OCI-LY7 (cell line): Measurements from ENCODE around the gene TBX21.

Experiments used
- EZH2phosphoT487 ChIP-seq: fragments of 200-600 bp; sonication (generic); IDR thresholded peaks from 2 replicates; pipeline ENCODE4 v1.6.1; 2018; ENCODE audit warnings: low read depth, borderline replicate concordance, mild to moderate bottlenecking, mixed run types, antibody characterized with exemption, low read length, moderate library complexity, mixed read lengths
- TF ChIP-seq, protein P1 (sequence below): fragments of 200-600 bp; sonication (generic); conservative IDR thresholded peaks from 2 replicates; pipeline ENCODE4 v1.5.1; 2014; ENCODE audit warnings: mild to moderate bottlenecking, antibody characterized with exemption, low read length, moderate library complexity, mixed read lengths

DNA sequence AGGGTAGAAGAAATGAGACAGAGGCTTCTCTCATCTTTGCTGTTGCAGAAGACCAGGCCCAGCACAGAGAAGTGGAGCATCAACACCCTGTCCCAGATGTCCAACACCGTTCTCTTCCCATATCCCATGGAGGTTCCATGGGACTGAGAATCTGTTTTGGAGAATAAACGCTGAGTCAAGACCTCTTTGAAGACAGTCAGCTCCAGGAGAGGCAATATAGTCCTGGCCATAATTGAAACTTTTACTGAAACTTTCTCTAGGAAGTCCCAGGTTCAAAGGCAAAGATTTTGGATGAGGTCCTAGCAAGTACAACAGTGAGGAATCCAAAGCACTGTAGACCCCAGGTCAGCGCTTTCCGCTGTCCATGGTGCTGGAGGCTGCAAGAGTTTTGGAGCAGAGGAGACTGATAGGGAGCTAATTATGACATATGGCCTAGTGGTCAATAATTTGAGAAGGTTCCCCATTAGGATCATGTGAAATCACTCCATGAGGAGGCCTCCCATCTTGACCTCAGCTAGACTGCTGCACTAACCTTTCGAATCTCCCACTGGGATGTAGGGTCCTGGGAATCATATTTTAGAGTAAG lies 52.6 kb downstream of the TBX21 start:
- TF ChIP-seq, protein P1, sequence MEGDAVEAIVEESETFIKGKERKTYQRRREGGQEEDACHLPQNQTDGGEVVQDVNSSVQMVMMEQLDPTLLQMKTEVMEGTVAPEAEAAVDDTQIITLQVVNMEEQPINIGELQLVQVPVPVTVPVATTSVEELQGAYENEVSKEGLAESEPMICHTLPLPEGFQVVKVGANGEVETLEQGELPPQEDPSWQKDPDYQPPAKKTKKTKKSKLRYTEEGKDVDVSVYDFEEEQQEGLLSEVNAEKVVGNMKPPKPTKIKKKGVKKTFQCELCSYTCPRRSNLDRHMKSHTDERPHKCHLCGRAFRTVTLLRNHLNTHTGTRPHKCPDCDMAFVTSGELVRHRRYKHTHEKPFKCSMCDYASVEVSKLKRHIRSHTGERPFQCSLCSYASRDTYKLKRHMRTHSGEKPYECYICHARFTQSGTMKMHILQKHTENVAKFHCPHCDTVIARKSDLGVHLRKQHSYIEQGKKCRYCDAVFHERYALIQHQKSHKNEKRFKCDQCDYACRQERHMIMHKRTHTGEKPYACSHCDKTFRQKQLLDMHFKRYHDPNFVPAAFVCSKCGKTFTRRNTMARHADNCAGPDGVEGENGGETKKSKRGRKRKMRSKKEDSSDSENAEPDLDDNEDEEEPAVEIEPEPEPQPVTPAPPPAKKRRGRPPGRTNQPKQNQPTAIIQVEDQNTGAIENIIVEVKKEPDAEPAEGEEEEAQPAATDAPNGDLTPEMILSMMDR, result no peak
- no peak for TF ChIP-seq EZH2phosphoT487
